Suprapubic skin (tissue), 3 donors: ENCODE data around the gene SPTY2D1.

Source experiments
- EP300 ChIP-seq: sonication (generic); formaldehyde crosslinking; IDR thresholded peaks from one replicate; pipeline ENCODE4 v1.6.1; 2017; ENCODE audit warnings: antibody characterized with exemption
- POLR2A ChIP-seq, 2 donors: fragments of 450-650 bp; IDR thresholded peaks; one replicate each; pipeline ENCODE4 v1.6.1; 2017; ENCODE audit warnings: antibody characterized with exemption in 2 of 2, mild to moderate bottlenecking in 2 of 2, moderate library complexity in 2 of 2
- TF ChIP-seq, protein P1 (sequence below), 2 donors: fragments of 200-600 bp in 1 of 2; fragments of 450-650 bp in 1 of 2; sonication (generic) in 1 of 2; IDR thresholded peaks; one replicate each; pipeline ENCODE4 v1.5.1; 2016 to 2019; ENCODE audit warnings: antibody characterized with exemption in 2 of 2, mild to moderate bottlenecking in 1 of 2, moderate library complexity in 1 of 2

DNA sequence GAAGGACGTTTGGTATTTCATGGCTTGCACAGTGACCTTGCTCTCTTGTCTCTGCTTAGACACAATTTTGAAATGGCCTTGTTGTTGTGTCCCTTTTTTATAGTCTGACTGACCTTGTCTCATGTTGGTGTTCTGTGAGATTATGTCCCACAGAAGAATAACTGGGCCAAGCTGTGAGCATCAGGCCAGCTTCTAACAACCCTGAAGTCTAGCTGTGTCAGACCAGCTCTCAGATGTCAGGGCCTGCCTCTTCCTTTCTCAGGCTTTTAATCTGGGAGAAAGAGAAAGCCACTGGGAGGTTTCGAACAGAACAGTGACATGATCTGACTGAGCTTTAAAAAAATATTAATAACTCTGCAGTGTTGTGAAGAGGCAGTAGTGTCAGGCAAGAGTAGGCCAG lies 43.6 kb downstream of the SPTY2D1 start:
- TF ChIP-seq, protein P1, sequence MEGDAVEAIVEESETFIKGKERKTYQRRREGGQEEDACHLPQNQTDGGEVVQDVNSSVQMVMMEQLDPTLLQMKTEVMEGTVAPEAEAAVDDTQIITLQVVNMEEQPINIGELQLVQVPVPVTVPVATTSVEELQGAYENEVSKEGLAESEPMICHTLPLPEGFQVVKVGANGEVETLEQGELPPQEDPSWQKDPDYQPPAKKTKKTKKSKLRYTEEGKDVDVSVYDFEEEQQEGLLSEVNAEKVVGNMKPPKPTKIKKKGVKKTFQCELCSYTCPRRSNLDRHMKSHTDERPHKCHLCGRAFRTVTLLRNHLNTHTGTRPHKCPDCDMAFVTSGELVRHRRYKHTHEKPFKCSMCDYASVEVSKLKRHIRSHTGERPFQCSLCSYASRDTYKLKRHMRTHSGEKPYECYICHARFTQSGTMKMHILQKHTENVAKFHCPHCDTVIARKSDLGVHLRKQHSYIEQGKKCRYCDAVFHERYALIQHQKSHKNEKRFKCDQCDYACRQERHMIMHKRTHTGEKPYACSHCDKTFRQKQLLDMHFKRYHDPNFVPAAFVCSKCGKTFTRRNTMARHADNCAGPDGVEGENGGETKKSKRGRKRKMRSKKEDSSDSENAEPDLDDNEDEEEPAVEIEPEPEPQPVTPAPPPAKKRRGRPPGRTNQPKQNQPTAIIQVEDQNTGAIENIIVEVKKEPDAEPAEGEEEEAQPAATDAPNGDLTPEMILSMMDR (IDR thresholded peaks at IDR 0.05) = no peak
- TF ChIP-seq POLR2A (IDR thresholded peaks at IDR 0.05) (no peak), EP300 (no peak)
